ENCODE measurements around the gene TMC2. TPM values are rescaled to one million over a fixed set of nuclear protein-coding genes. Genes with fewer than 3 reads are reported as not detected.

TMC2 gene
- polyA plus RNA-seq, 3 donors, result not detected

DNA sequence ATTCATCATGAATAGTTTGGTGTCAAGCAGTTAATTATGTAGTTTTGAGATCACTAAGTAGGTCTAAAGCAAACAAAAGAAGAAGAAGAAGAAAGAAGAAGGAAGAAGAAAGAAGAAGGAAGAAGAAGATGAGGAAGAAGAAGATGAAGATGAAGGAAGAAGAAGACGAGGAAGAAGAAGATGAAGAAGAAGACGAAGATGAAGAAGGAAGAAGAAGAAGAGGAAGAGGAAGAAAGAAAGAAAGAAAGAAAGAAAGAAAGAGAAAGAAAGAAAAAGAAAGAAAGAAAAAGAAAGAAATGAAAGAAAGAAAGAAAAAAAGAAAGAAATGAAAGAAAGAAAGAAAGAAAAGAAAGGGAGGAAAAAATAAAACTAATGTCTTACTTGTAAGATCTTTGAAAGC lies 9.2 kb downstream of the TMC2 start:
- Histone ChIP-seq H3K9me3 (replicated peaks in 1 of 2; ENCODE audit: control insufficient read depth in 1 of 2, insufficient read depth in 1 of 2, low read length in 2 of 2) (no peaks in the 10 kb centered on the region), H3K36me3 (replicated peaks in 1 of 2; ENCODE audit: control insufficient read depth in 1 of 2, insufficient read depth in 2 of 2, low read length in 2 of 2) (no peaks in the 10 kb centered on the region), H4K20me1 (ENCODE audit: insufficient read depth, low read length) (no peaks in the 10 kb centered on the region), H3K27ac (ENCODE audit: low read depth in 1 of 2, low read length in 2 of 2) (no peak overlapping the region), H3K4me2 (replicated peaks; ENCODE audit: extremely low read depth, low read length, poor library complexity, severe bottlenecking) (no peak overlapping the region), H3K4me3 (replicated peaks in 1 of 3; ENCODE audit: low read depth in 2 of 3, low read length in 3 of 3) (no peak overlapping the region), H3K79me2 (ENCODE audit: insufficient read depth, low read length) (no peaks in the 10 kb centered on the region), H3K9ac (ENCODE audit: insufficient read depth, low read length, poor library complexity, severe bottlenecking) (no peak overlapping the region), H2AFZ (ENCODE audit: insufficient read depth, low read depth, low read length, poor library complexity, severe bottlenecking) (no peak overlapping the region), H3K4me1 (ENCODE audit: control insufficient read depth in 1 of 2, insufficient read depth in 2 of 2, low read length in 2 of 2) (no peaks in the 10 kb centered on the region), H3K27me3 (ENCODE audit: control insufficient read depth in 2 of 2, insufficient read depth in 2 of 2, low read length in 2 of 2) (peaks cover 12 to 32% of the 10 kb centered on the region in 2 donors)
- Mint-ChIP-seq H3K27ac (no peak overlapping the region), H3K4me3 (peak overlapping the region in 1 of 2 donors; percentile 68), H3K36me3 (no peaks in the 10 kb centered on the region), H3K27me3 (ENCODE audit: low read depth in 3 of 3) (peaks cover 22 to 37% (median 22%) of the 10 kb centered on the region in 3 donors), H3K9me3 (peaks cover 0 to 6% (median 2%) of the 10 kb centered on the region in 7 donors), H3K4me1 (peaks cover 4% of the 10 kb centered on the region)
- intact Hi-C loops (cut with micrococcal nuclease), result no loop called here
- WGBS (ENCODE audit: insufficient coverage), result 26% methylated on average over 2 of the region's 2 CpGs
- TF ChIP-seq, protein P1, sequence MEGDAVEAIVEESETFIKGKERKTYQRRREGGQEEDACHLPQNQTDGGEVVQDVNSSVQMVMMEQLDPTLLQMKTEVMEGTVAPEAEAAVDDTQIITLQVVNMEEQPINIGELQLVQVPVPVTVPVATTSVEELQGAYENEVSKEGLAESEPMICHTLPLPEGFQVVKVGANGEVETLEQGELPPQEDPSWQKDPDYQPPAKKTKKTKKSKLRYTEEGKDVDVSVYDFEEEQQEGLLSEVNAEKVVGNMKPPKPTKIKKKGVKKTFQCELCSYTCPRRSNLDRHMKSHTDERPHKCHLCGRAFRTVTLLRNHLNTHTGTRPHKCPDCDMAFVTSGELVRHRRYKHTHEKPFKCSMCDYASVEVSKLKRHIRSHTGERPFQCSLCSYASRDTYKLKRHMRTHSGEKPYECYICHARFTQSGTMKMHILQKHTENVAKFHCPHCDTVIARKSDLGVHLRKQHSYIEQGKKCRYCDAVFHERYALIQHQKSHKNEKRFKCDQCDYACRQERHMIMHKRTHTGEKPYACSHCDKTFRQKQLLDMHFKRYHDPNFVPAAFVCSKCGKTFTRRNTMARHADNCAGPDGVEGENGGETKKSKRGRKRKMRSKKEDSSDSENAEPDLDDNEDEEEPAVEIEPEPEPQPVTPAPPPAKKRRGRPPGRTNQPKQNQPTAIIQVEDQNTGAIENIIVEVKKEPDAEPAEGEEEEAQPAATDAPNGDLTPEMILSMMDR (IDR thresholded peaks at IDR 0.05), result no peak
- no peak for DNase-seq

DNA sequence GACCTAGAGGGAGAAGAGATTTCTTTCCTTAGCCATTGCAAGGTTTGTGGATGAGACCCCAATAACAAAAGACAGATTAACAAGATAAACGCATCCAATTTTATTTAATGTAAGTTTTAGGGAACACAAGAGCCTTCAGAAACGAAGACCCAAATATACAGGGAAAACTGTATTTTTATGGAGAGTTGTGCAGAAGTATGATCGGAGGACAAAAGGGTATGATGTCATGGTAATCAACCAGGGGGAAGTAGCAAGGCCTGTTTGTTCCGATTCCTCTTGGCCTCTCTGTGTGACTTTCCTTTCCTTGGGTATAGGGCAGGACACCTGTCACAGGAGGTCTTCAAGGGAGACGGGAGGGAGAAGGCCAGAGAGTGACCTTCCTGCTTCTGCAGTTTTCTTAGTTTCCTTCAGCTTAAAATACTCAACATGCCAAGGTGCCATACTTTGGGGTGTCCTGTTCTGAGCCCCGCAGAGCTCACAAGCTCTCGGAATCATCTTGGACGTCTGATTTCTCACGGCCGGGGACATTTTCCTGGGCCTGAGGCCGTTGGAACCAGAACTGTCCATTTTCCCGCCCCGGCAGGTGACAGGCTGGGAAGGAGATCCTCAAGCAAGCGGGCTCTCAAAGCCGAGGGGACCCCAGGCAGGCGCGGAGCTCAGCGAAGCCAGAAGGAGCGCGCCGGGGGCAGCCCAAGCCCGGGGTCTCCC lies 21.7 kb downstream of the TMC2 start:
- H3K4me1 ChIP-seq (ENCODE audit: control insufficient read depth in 1 of 2, insufficient read depth in 2 of 2, low read length in 2 of 2), result no peaks in the 10 kb centered on the region

More for the DNA sequence above, 21.7 kb downstream of the TMC2 start:
- WGBS (ENCODE audit: insufficient coverage), result 20% methylated on average over 19 of the region's 22 CpGs
- Mint-ChIP-seq H3K4me1 (no peaks in the 10 kb centered on the region), H3K27ac (no peak overlapping the region), H3K9me3 (peaks cover 0 to 14% (median 0%) of the 10 kb centered on the region in 7 donors), H3K36me3 (no peaks in the 10 kb centered on the region), H3K4me3 (peak overlapping the region in 1 of 2 donors; percentile 76), H3K27me3 (ENCODE audit: low read depth in 3 of 3) (peaks cover 59 to 78% (median 59%) of the 10 kb centered on the region in 3 donors)
- Histone ChIP-seq H3K9me3 (replicated peaks in 1 of 2; ENCODE audit: control insufficient read depth in 1 of 2, insufficient read depth in 1 of 2, low read length in 2 of 2) (peaks cover 0 to 28% of the 10 kb centered on the region in 2 donors), H3K9ac (ENCODE audit: insufficient read depth, low read length, poor library complexity, severe bottlenecking) (no peak overlapping the region), H3K36me3 (replicated peaks in 1 of 2; ENCODE audit: control insufficient read depth in 1 of 2, insufficient read depth in 2 of 2, low read length in 2 of 2) (no peaks in the 10 kb centered on the region), H3K27ac (ENCODE audit: low read depth in 1 of 2, low read length in 2 of 2) (no peak overlapping the region), H3K79me2 (ENCODE audit: insufficient read depth, low read length) (no peaks in the 10 kb centered on the region), H3K4me3 (replicated peaks in 1 of 3; ENCODE audit: low read depth in 2 of 3, low read length in 3 of 3) (no peak overlapping the region), H3K4me2 (replicated peaks; ENCODE audit: extremely low read depth, low read length, poor library complexity, severe bottlenecking) (no peak overlapping the region), H2AFZ (ENCODE audit: insufficient read depth, low read depth, low read length, poor library complexity, severe bottlenecking) (peak overlapping the region; percentile 35), H3K27me3 (ENCODE audit: control insufficient read depth in 2 of 2, insufficient read depth in 2 of 2, low read length in 2 of 2) (peaks cover 41 to 71% of the 10 kb centered on the region in 2 donors), H4K20me1 (ENCODE audit: insufficient read depth, low read length) (no peaks in the 10 kb centered on the region)
- intact Hi-C loops (cut with micrococcal nuclease), result no loop called here
- TF ChIP-seq, protein P1 (IDR thresholded peaks at IDR 0.05), result no peak
- no peak for DNase-seq
